Activated CD8-positive, alpha-beta memory T cell treated with anti-CD3 and anti-CD28 coated beads for 4 hours (primary cell): ENCODE measurements around the gene ASIC2.

Experiments used
- DNase-seq, 2 donors: peaks; one replicate each; pipeline ENCODE4 v3.0.0-alpha.2; 2020; ENCODE audit warnings: low read depth in 2 of 2

Gene ASIC2

GRCh38 chr17:33292981-33293867 lies at the start of gene ASIC2:
ASIC2 (minus strand) TSS chr17:33293295.
- no peak for DNase-seq

- no peak for DNase-seq
Measured at GRCh38 chr17:33342025-33342424, 48.9 kb upstream of the ASIC2 start.

GRCh38 chr17:33338242-33338641 lies 45.1 kb upstream of the ASIC2 start:
- no peak for DNase-seq

- DNase-seq = no peak
Measured at GRCh38 chr17:33335491-33336173, 42.5 kb upstream of the ASIC2 start.

GRCh38 chr17:33334703-33335102 lies 41.6 kb upstream of the ASIC2 start:
- no peak for DNase-seq

GRCh38 chr17:33330877-33331276 lies 37.8 kb upstream of the ASIC2 start:
- no peak for DNase-seq

- DNase-seq = no peak
Measured at GRCh38 chr17:33328129-33328528, 35.0 kb upstream of the ASIC2 start.

- DNase-seq = no peak
Measured at GRCh38 chr17:33324736-33325135, 31.6 kb upstream of the ASIC2 start.

- DNase-seq = no peak
Measured at GRCh38 chr17:33322063-33322462, 29.0 kb upstream of the ASIC2 start.

GRCh38 chr17:33318241-33318640 lies 25.1 kb upstream of the ASIC2 start:
- no peak for DNase-seq

- no peak for DNase-seq
Measured at GRCh38 chr17:33316746-33317145, 23.7 kb upstream of the ASIC2 start.

- no peak for DNase-seq
Measured at GRCh38 chr17:33310296-33310695, 17.2 kb upstream of the ASIC2 start.

GRCh38 chr17:33303254-33303653 lies 10.2 kb upstream of the ASIC2 start:
- DNase-seq = no peak

- DNase-seq = no peak
Measured at GRCh38 chr17:33302394-33302793, 9.3 kb upstream of the ASIC2 start.

- DNase-seq = no peak
Measured at GRCh38 chr17:33300241-33300640, 7.1 kb upstream of the ASIC2 start.

- DNase-seq = no peak
Measured at GRCh38 chr17:33299115-33299514, 6.0 kb upstream of the ASIC2 start.

- no peak for DNase-seq
Measured at GRCh38 chr17:33297643-33298042, 4.5 kb upstream of the ASIC2 start.

GRCh38 chr17:33294994-33295393 lies 1.9 kb upstream of the ASIC2 start:
- no peak for DNase-seq

GRCh38 chr17:33292201-33292980 lies 704 bp downstream of the ASIC2 start:
- DNase-seq = no peak

- DNase-seq = no peak
Measured at GRCh38 chr17:33291248-33292200, 1.6 kb downstream of the ASIC2 start.

- DNase-seq = no peak
Measured at GRCh38 chr17:33290253-33290652, 2.8 kb downstream of the ASIC2 start.
